Measurements from ENCODE around the gene SETD6.

SETD6 gene

GRCh38 chr16:58493756-58494431 lies 21.4 kb upstream of the SETD6 start:
- no peak for DNase-seq (ENCODE audit: low read depth)

GRCh38 chr16:58494981-58495520 lies 20.3 kb upstream of the SETD6 start:
- no peak for DNase-seq (ENCODE audit: low read depth)

GRCh38 chr16:58495521-58496331 lies 19.6 kb upstream of the SETD6 start:
- no peak for DNase-seq (ENCODE audit: low read depth)

GRCh38 chr16:58497468-58497867 lies 17.8 kb upstream of the SETD6 start:
- DNase-seq (ENCODE audit: low read depth), result no peak

- no peak for DNase-seq (ENCODE audit: low read depth)
Measured at GRCh38 chr16:58497935-58498334, 17.4 kb upstream of the SETD6 start.

- no peak for DNase-seq (ENCODE audit: low read depth)
Measured at GRCh38 chr16:58498341-58499091, 16.8 kb upstream of the SETD6 start.

- DNase-seq (ENCODE audit: low read depth), result no peak
Measured at GRCh38 chr16:58499092-58499511, 16.2 kb upstream of the SETD6 start.

GRCh38 chr16:58499615-58500351 lies 15.5 kb upstream of the SETD6 start, which contains the start of gene NDRG4:
NDRG4 (plus strand) TSS chr16:58500143; CDS start chr16:58500249, 106 bp downstream.
- no peak for DNase-seq (ENCODE audit: low read depth)

- DNase-seq (ENCODE audit: low read depth), result no peak
Measured at GRCh38 chr16:58500430-58501241, 14.7 kb upstream of the SETD6 start.

GRCh38 chr16:58501242-58502131 lies 13.8 kb upstream of the SETD6 start:
- peak; percentile 27 for DNase-seq (ENCODE audit: low read depth)

GRCh38 chr16:58502217-58502921 lies 12.9 kb upstream of the SETD6 start:
- no peak for DNase-seq (ENCODE audit: low read depth)

- DNase-seq (ENCODE audit: low read depth), result no peak
Measured at GRCh38 chr16:58503166-58503862, 12.0 kb upstream of the SETD6 start.

GRCh38 chr16:58503863-58504688 lies 11.2 kb upstream of the SETD6 start:
- no peak for DNase-seq (ENCODE audit: low read depth)

GRCh38 chr16:58506241-58507194 lies 8.8 kb upstream of the SETD6 start:
- DNase-seq (ENCODE audit: low read depth), result no peak

GRCh38 chr16:58507195-58507962 lies 7.9 kb upstream of the SETD6 start:
- DNase-seq (ENCODE audit: low read depth), result no peak
